K562 (cell line): ENCODE measurements around the gene CIB1. TPM values are rescaled to one million over a fixed set of nuclear protein-coding genes. Genes with fewer than 3 reads are reported as not detected.

ENCODE experiments used
- ATAC-seq: fragments of 200-7000 bp; cut with Tn5 transposase; 3 replicates; pipeline ENCODE4 v1.9.1; 2020; ENCODE audit warnings: moderate library complexity
- BruUV-seq: library from RNA; stranded (reverse); fragments of 400-500 nt; replicated peaks from 2 replicates; lab custom pipeline; 2021; lab: Mats Ljungman, UMichigan
- CTCF ChIA-PET: fragments of 300-600 bp; formaldehyde crosslinking; extraction: SDS; loops from one replicate; lab custom pipeline; 2021; ENCODE audit warnings: low intra/inter-chr PET ratio; lab: Yijun Ruan, JAX
- POLR2A ChIA-PET: fragments of 300-600, 350-650 bp; sonication (Branson Sonifier 250); formaldehyde crosslinking; extraction: SDS; loops from one replicate; lab custom pipeline; 2021; ENCODE audit warnings: antibody characterized with exemption, inconsistent platforms; lab: Yijun Ruan, JAX
- DNase-seq, 4 experiments: peaks; one replicate each; pipeline versions ENCODE4 v3.0.0 to v3.0.0-alpha.2; 2011 to 2018; ENCODE audit warnings: low spot score in 3 of 4, mixed read lengths in 3 of 4; ENCODE audit errors: extremely low read depth in 1 of 4
- FAIRE-seq: peaks from 2 replicates; lab custom pipeline; 2011; peaks lifted over from hg19 to GRCh38; lab: Jason Lieb, UNC
- H2AFZ ChIP-seq: 2 replicates; pipeline ENCODE4 v1.6.0; 2011; ENCODE audit warnings: low read depth, low read length, control low read depth, inconsistent platforms
- H3K27ac ChIP-seq: fragments of 200-600 bp; 3 replicates; pipeline ENCODE4 v1.8.0; 2011; ENCODE audit warnings: low read depth, mild to moderate bottlenecking, control low read depth, inconsistent platforms, low read length, moderate library complexity, mixed read lengths; ENCODE audit errors: extremely low read depth
- H3K27me3 ChIP-seq, 2 experiments: fragments of 300-600 bp in 1 of 2; 2 replicates in 1 of 2; 3 replicates in 1 of 2; pipeline versions ENCODE4 v1.6.0 to v1.8.0; 2011; ENCODE audit warnings: inconsistent platforms in 2 of 2, low read length in 2 of 2, mild to moderate bottlenecking in 1 of 2, mixed read lengths in 1 of 2, moderate library complexity in 1 of 2; ENCODE audit not compliant: control insufficient read depth in 2 of 2, insufficient read depth in 2 of 2
- H3K36me3 ChIP-seq: fragments of 300-600 bp; 3 replicates; pipeline ENCODE4 v1.8.0; 2011; ENCODE audit warnings: mild to moderate bottlenecking, low read length, inconsistent platforms; ENCODE audit not compliant: control insufficient read depth, insufficient read depth
- H3K4me1 ChIP-seq, 2 experiments: fragments of 200-600 bp in 1 of 2; replicated peaks in 1 of 2; 2 replicates in 1 of 2; 3 replicates in 1 of 2; pipeline versions ENCODE4 v1.5.1 to v1.8.0; 2011; ENCODE audit warnings: inconsistent platforms in 2 of 2, low read length in 2 of 2, mild to moderate bottlenecking in 1 of 2, mixed read lengths in 1 of 2, moderate library complexity in 1 of 2; ENCODE audit not compliant: control insufficient read depth in 2 of 2, insufficient read depth in 2 of 2
- H3K4me2 ChIP-seq: 2 replicates; pipeline ENCODE4 v1.6.1; 2011; ENCODE audit warnings: low read length, control low read depth, inconsistent platforms, mixed read lengths; ENCODE audit not compliant: insufficient read depth
- H3K4me3 ChIP-seq: fragments of 200-600 bp; sonication (generic), shearing (Covaris generic); 2 replicates; pipeline ENCODE4 v1.5.1; 2016; ENCODE audit warnings: control low read depth, inconsistent platforms
- H3K79me2 ChIP-seq: fragments of 200-600 bp; 3 replicates; pipeline ENCODE4 v1.8.0; 2011; ENCODE audit warnings: low read length, inconsistent platforms; ENCODE audit not compliant: control insufficient read depth, insufficient read depth
- H3K9ac ChIP-seq, 2 experiments: 2 replicates each; pipeline versions ENCODE4 v1.6.0 to v1.6.1; 2011; ENCODE audit warnings: low read depth in 2 of 2, low read length in 2 of 2, control low read depth in 1 of 2, inconsistent platforms in 1 of 2, mild to moderate bottlenecking in 1 of 2, mixed read lengths in 1 of 2; ENCODE audit not compliant: insufficient read depth in 1 of 2
- H3K9me1 ChIP-seq: one replicate; pipeline ENCODE4 v1.6.0; 2011; ENCODE audit warnings: inconsistent platforms, mild to moderate bottlenecking, low read length, moderate library complexity; ENCODE audit not compliant: control insufficient read depth, insufficient read depth
- H3K9me3 ChIP-seq: replicated peaks from 2 replicates; pipeline ENCODE4 v1.5.1; 2011; ENCODE audit warnings: low read depth, low read length, inconsistent platforms; ENCODE audit not compliant: control insufficient read depth, insufficient read depth
- H4K20me1 ChIP-seq: replicated peaks from 2 replicates; pipeline ENCODE4 v1.6.1; 2011; ENCODE audit warnings: low read length, inconsistent platforms, mixed read lengths; ENCODE audit not compliant: control insufficient read depth, insufficient read depth
- ARID1B ChIP-seq: fragments of 450-650 bp; IDR thresholded peaks from 2 replicates; pipeline ENCODE4 v1.6.1; 2016; ENCODE audit warnings: antibody characterized with exemption, mild to moderate bottlenecking, inconsistent platforms
- BCOR ChIP-seq: fragments of 450-650 bp; IDR thresholded peaks from 2 replicates; pipeline ENCODE4 v1.6.1; 2016
- MEIS2 ChIP-seq: fragments of 450-650 bp; IDR thresholded peaks from 2 replicates; pipeline ENCODE4 v1.6.1; 2014; ENCODE audit warnings: mild to moderate bottlenecking; ENCODE audit not compliant: partially characterized antibody
- SMARCA5 ChIP-seq: fragments of 450-650 bp; IDR thresholded peaks from 2 replicates; pipeline ENCODE4 v1.6.1; 2016
- SRSF1 ChIP-seq: fragments of 200-400 bp; formaldehyde crosslinking; IDR thresholded peaks from 2 replicates; pipeline ENCODE4 v1.6.1; 2017; ENCODE audit warnings: mild to moderate bottlenecking, low read depth, low read length, moderate library complexity
- ZNF24 ChIP-seq: fragments of 450-650 bp; IDR thresholded peaks from 2 replicates; pipeline ENCODE4 v1.6.1; 2016
- ZNF75A ChIP-seq: fragments of 450-650 bp; formaldehyde crosslinking; IDR thresholded peaks from 2 replicates; pipeline ENCODE4 v1.4.0; 2020; ENCODE audit warnings: mild to moderate bottlenecking
- WGBS: fragments of 100-300 bp; shearing (Covaris generic); methylation state at CpG from one replicate; pipeline ENCODE4 v1.1.6; 2016; ENCODE audit warnings: low coverage, mixed read lengths; ENCODE audit not compliant: insufficient coverage; ENCODE audit errors: missing lambda C conversion rate; 5-methylcytosine and 5-hydroxymethylcytosine counted together
- in situ Hi-C: fragments of 300-500 bp; cut with MboI; formaldehyde crosslinking; loops from 4 replicates; pipeline ENCODE4 v1.15.0; 2018; ENCODE audit warnings: inconsistent platforms, mixed read lengths
- intact Hi-C: fragments of 100-400 bp; cut with micrococcal nuclease; formaldehyde crosslinking; loops from 2 replicates; pipeline ENCODE4 v1.14.2; 2022
- polyA plus RNA-seq, 8 experiments: library from polyadenylated mRNA; depleted of rRNA in 4 of 8; stranded (reverse) in 5 of 8; unstranded in 3 of 8; fragments of >200 nt; fragmentation: Nextera tagmentation in 2 of 8; fragmentation: Illumina TruSeq in 1 of 8; extraction: Ambion mirVana in 2 of 8; extraction: Trizol in 1 of 8; gene quantifications; 2 replicates each; pipeline versions ENCODE4 v1.2.1 to v1.2.3, GENCODE V29; 2011 to 2014; ENCODE audit warnings: inconsistent platforms in 1 of 8, missing spikeins in 1 of 8
- total RNA-seq, 7 experiments: library from RNA; depleted of rRNA in 6 of 7; stranded (reverse); fragments of >200 nt in 6 of 7; fragmentation: Illumina TruSeq in 2 of 7; extraction: Trizol in 2 of 7; gene quantifications; 2 replicates each; pipeline versions ENCODE4 v1.2.1 to v1.2.3, GENCODE V29; 2011 to 2021; ENCODE audit warnings: low replicate concordance in 1 of 7
- TF ChIP-seq, protein P1 (sequence below): fragments of 200-800 bp; sonication (Bioruptor generic); IDR thresholded peaks from 2 replicates; pipeline ENCODE4 v1.6.1; 2017; ENCODE audit warnings: missing genetic modification characterization, missing compliant biosample characterization
- TF ChIP-seq, protein P2 (sequence below): fragments of 250-450 bp; sonication (Bioruptor Pico); IDR thresholded peaks from 2 replicates; pipeline ENCODE4 v1.8.0; 2021; ENCODE audit warnings: moderate library complexity, mild to moderate bottlenecking, inconsistent platforms

The CIB1 gene
- total and polyA plus RNA-seq, 9 of the 15 experiments (the other 6 are each of a cell fraction or from before 2014, with no cell fraction given) = 14.9 to 136 (median 64.5) TPM

DNA sequence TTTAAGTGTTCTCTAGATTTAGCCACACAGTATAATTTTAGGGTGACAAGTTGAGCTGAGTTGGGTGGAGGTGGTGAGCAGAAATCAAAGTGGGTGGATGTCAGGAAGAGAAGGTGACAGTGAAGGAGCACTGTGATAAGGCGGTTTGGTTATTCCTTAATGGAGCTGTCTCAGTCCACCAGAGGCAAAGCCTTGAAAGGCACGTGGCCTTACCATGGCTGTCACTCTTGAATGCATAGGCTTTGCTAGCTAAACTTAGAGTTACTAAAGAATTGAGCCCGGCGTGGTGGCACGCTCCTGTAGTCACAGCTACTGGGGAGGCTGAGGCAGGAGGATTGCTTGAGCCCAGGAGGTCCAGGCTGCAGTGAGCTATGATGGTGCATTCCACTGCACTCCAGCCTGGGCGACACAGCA, 15.1 kb upstream of the CIB1 start (continued):
- TF ChIP-seq BCOR = peak; percentile 77; the same call in 1 of the 2 replicates
- peak; percentile 86 for TF ChIP-seq SMARCA5
- no peak for TF ChIP-seq SRSF1
- peak; percentile 11 for TF ChIP-seq MEIS2
- TF ChIP-seq, protein P1, sequence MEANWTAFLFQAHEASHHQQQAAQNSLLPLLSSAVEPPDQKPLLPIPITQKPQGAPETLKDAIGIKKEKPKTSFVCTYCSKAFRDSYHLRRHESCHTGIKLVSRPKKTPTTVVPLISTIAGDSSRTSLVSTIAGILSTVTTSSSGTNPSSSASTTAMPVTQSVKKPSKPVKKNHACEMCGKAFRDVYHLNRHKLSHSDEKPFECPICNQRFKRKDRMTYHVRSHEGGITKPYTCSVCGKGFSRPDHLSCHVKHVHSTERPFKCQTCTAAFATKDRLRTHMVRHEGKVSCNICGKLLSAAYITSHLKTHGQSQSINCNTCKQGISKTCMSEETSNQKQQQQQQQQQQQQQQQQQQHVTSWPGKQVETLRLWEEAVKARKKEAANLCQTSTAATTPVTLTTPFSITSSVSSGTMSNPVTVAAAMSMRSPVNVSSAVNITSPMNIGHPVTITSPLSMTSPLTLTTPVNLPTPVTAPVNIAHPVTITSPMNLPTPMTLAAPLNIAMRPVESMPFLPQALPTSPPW (CRISPR knock-in tag) = no peak
- peak; percentile 9; the same call in 1 of the 2 replicates for TF ChIP-seq ARID1B

DNA sequence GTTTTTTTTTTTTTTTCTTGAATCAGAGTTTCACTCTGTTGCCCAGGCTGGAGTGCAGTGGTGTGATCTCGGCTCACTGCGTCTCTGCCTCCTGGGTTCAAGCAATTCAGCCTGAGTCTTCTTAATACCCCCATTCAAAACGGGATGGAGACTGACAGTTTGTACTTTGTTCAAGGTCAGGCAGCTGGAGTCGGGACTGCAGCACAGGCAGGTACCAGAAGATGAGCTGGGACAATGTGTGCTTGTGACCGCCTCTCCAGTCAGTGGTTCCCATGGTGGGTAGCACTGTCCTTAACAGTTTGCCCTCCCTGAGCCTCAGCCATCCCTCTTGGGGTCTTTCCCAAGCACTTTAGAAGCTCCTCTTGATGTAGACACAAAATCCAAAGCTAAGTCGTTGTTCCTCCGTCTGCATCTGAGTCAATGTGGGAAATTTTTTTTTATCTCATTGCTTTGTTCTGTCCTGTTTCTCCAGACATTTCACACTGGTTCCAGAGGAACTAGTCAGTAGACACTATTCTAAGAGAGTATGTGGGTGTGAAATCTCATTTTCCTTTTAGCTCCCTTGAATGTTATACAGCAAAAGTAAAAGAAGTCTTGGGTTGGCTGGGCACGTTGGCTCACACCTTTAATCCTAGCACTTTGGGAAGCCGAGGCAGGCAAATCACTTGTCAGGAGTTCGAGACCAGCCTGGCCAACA, 10.3 kb upstream of the CIB1 start:
- POLR2A ChIA-PET = interaction anchor here (0.8 to 2.7 kb wide), 2 partner anchors 11 to 13 kb away, joined by 4 to 15 read pairs; partner anchors contain the start of genes CIB1 and GDPGP1
- in situ Hi-C loops = no loop called here
- TF ChIP-seq, protein P2, sequence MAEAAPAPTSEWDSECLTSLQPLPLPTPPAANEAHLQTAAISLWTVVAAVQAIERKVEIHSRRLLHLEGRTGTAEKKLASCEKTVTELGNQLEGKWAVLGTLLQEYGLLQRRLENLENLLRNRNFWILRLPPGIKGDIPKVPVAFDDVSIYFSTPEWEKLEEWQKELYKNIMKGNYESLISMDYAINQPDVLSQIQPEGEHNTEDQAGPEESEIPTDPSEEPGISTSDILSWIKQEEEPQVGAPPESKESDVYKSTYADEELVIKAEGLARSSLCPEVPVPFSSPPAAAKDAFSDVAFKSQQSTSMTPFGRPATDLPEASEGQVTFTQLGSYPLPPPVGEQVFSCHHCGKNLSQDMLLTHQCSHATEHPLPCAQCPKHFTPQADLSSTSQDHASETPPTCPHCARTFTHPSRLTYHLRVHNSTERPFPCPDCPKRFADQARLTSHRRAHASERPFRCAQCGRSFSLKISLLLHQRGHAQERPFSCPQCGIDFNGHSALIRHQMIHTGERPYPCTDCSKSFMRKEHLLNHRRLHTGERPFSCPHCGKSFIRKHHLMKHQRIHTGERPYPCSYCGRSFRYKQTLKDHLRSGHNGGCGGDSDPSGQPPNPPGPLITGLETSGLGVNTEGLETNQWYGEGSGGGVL (CRISPR knock-in tag) = no peak
- TF ChIP-seq ZNF24 (no peak), ZNF75A (no peak)
- TF ChIP-seq, all 486 proteins: peak for 0
- FAIRE-seq (no peak), DNase-seq (no peak), ATAC-seq (no peak)
- Histone ChIP-seq H2AFZ (no peak overlapping the region), H3K9me1 (peaks cover 3% of the 10 kb centered on the region), H3K27me3 (no peaks in the 10 kb centered on the region), H3K9ac (no peak overlapping the region), H3K79me2 (no peaks in the 10 kb centered on the region), H3K9me3 (no peaks in the 10 kb centered on the region), H3K36me3 (no peaks in the 10 kb centered on the region), H3K4me3 (no peak overlapping the region), H4K20me1 (no peaks in the 10 kb centered on the region), H3K4me2 (no peak overlapping the region), H3K4me1 (peaks cover 30 to 31% of the 10 kb centered on the region in 2 experiments), H3K27ac (no peak overlapping the region)
- no TSS peak for BruUV-seq
- intact Hi-C loops = no loop called here
- WGBS = 67% methylated on average over 10 of the region's 10 CpGs
- CTCF ChIA-PET = no interaction called here
